Esophagus muscularis mucosa (tissue), 4 donors: ENCODE data around the gene CASP3. TPM values are rescaled to one million over a fixed set of nuclear protein-coding genes. Genes with fewer than 3 reads are reported as not detected.

Source experiments
- DNase-seq: peaks from one replicate; pipeline ENCODE4 v3.0.0-alpha.2; 2017; ENCODE audit errors: extremely low spot score
- H3K27ac ChIP-seq, 4 donors: fragments of 200-600 bp; sonication (generic); replicated peaks in 1 of 4; 1 replicate in 3 of 4; 2 replicates in 1 of 4; pipeline ENCODE4 v1.5.1; 2016 to 2019; ENCODE audit warnings: mild to moderate bottlenecking in 1 of 4
- H3K27me3 ChIP-seq, 4 donors: fragments of 200-600 bp; sonication (generic); one replicate each; pipeline versions ENCODE4 v1.5.1 to v1.6.0; 2016 to 2019
- H3K36me3 ChIP-seq, 4 donors: fragments of 200-600 bp; sonication (generic); one replicate each; pipeline ENCODE4 v1.5.1; 2016 to 2019
- H3K4me1 ChIP-seq, 4 donors: fragments of 200-600 bp; sonication (generic); one replicate each; pipeline ENCODE4 v1.5.1; 2016 to 2019
- H3K4me3 ChIP-seq, 4 donors: fragments of 200-600 bp; sonication (generic); 1 replicate in 2 of 4; 2 replicates in 2 of 4; pipeline ENCODE4 v1.5.1; 2016 to 2019; ENCODE audit warnings: mild to moderate bottlenecking in 4 of 4, moderate library complexity in 1 of 4
- H3K9me3 ChIP-seq, 4 donors: fragments of 200-600 bp; sonication (generic); 1 replicate in 3 of 4; 2 replicates in 1 of 4; pipeline ENCODE4 v1.5.1; 2016 to 2019
- EP300 ChIP-seq: sonication (generic); formaldehyde crosslinking; IDR thresholded peaks from one replicate; pipeline ENCODE4 v1.6.1; 2017; ENCODE audit warnings: antibody characterized with exemption
- POLR2A ChIP-seq: fragments of 450-650 bp; IDR thresholded peaks from one replicate; pipeline ENCODE4 v1.6.1; 2017; ENCODE audit warnings: antibody characterized with exemption, moderate library complexity, mild to moderate bottlenecking, low read depth
- POLR2AphosphoS5 ChIP-seq, 2 donors: sonication (generic); formaldehyde crosslinking; IDR thresholded peaks; one replicate each; pipeline ENCODE4 v1.6.1; 2017; ENCODE audit warnings: antibody characterized with exemption in 2 of 2
- WGBS: methylation state at CpG from one replicate; pipeline ENCODE4 v1.1.5; 2018; 5-methylcytosine and 5-hydroxymethylcytosine counted together
- intact Hi-C: fragments of 100-400 bp; cut with DNase I; formaldehyde crosslinking; loops from one replicate; pipeline ENCODE4 v1.15.1; 2023
- total RNA-seq, 4 donors: library from RNA; depleted of rRNA; stranded (reverse); fragments of >200 nt; gene quantifications; one replicate each; pipeline versions ENCODE4 v1.1.0 to v1.2.1, GENCODE V29; 2016
- TF ChIP-seq, protein P1 (sequence below), 3 experiments: fragments of 200-600 bp in 2 of 3; fragments of 450-650 bp in 1 of 3; sonication (generic) in 2 of 3; IDR thresholded peaks; one replicate each; pipeline ENCODE4 v1.5.1; 2017 to 2019; ENCODE audit warnings: antibody characterized with exemption in 3 of 3, mild to moderate bottlenecking in 2 of 3, moderate library complexity in 1 of 3

Gene CASP3
- total RNA-seq, 4 donors from 2014 or later: 11.3 to 18.6 (median 15.9) TPM

DNA sequence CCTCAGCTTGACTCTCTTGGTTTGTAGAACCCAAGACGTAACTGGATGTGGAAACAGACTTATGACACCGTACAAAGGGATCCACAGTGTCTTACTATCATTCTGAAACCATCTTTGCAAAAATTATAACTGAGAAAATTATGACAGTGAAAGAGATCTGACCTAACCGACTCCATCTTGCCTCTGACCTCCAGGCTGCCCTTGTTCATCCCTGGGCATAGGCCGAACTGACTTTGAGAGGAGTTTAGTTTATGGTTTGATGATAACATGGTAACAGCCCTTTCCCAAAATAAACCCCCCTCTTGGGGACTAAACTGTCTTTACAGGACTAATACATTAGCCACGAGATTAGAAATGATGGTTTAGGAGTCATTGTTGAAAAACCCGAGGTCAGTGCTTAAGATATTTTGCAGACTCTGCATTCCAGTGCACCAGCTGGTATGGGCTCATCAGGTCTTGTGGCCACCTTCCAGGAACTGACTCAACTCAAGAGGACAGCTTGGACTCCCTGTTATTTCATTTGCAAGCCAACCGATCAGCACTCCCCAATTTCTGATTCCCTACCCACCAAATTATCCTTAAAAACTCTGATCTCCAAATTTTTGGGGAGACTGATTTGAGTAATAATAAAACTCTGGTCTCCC is 49.6 kb downstream of the CASP3 start:
- DNase-seq: no peak
- Histone ChIP-seq H3K27ac (no peak overlapping the region), H3K27me3 (no peaks in the 10 kb centered on the region), H3K36me3 (no peaks in the 10 kb centered on the region), H3K9me3 (peaks cover 0 to 11% (median 6%) of the 10 kb centered on the region in 4 donors), H3K4me1 (peaks cover 0 to 5% (median 0%) of the 10 kb centered on the region in 4 donors), H3K4me3 (no peak overlapping the region)
- intact Hi-C loops: no loop called here
- TF ChIP-seq EP300: no peak
- TF ChIP-seq POLR2AphosphoS5 (IDR thresholded peaks at IDR 0.05): no peak
- WGBS: 87% methylated on average over 7 of the region's 7 CpGs

DNA sequence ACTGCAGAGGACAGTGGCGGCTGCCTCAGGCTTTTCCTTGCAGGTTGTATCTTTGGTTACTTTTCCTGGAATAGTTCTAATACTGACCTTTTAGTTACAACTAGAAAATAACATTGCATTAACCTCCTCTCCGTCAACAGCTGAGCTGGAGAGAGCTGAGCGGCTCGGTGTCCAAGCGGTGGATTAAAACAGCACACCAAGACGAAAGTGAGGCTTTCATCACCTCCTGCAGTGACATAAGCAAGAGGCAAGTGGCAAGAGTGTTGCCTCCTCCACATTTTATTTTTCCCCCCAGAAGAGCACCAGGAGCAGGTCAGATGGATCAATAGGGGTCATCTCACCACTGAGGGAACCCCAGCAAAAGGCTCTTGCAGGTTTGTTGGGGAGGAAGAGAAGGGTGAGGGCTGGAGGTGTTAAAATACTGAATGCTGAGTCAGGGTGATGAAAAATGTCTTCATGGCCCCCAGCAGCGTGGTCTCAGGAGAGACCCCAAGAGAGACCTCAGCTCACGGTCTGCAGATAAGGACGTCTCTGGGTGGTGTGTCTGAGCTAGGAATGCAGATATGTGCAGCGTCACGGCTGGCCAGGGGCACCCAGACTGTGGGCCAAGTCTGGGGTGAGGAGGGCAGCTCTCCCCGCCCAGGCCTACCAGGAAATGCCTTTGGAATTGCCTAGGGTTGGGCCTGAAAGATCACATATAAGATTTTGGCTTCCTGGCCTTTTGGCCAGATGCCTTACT is 50.3 kb downstream of the CASP3 start:
- H3K27me3 ChIP-seq: no peaks in the 10 kb centered on the region
- H3K4me3 ChIP-seq: no peak overlapping the region
- intact Hi-C loops: no loop called here
- peaks cover 0 to 4% (median 3%) of the 10 kb centered on the region in 4 donors for H3K9me3 ChIP-seq
- peaks cover 0 to 5% (median 0%) of the 10 kb centered on the region in 4 donors for H3K4me1 ChIP-seq
- no peak for DNase-seq
- no peaks in the 10 kb centered on the region for H3K36me3 ChIP-seq
- WGBS: 65% methylated on average over 10 of the region's 12 CpGs
- no peak for TF ChIP-seq EP300
- TF ChIP-seq POLR2A: no peak
- TF ChIP-seq, protein P1, sequence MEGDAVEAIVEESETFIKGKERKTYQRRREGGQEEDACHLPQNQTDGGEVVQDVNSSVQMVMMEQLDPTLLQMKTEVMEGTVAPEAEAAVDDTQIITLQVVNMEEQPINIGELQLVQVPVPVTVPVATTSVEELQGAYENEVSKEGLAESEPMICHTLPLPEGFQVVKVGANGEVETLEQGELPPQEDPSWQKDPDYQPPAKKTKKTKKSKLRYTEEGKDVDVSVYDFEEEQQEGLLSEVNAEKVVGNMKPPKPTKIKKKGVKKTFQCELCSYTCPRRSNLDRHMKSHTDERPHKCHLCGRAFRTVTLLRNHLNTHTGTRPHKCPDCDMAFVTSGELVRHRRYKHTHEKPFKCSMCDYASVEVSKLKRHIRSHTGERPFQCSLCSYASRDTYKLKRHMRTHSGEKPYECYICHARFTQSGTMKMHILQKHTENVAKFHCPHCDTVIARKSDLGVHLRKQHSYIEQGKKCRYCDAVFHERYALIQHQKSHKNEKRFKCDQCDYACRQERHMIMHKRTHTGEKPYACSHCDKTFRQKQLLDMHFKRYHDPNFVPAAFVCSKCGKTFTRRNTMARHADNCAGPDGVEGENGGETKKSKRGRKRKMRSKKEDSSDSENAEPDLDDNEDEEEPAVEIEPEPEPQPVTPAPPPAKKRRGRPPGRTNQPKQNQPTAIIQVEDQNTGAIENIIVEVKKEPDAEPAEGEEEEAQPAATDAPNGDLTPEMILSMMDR (IDR thresholded peaks at IDR 0.05): no peak
- no peak for TF ChIP-seq POLR2AphosphoS5 (IDR thresholded peaks at IDR 0.05)
- H3K27ac ChIP-seq: no peak overlapping the region

DNA sequence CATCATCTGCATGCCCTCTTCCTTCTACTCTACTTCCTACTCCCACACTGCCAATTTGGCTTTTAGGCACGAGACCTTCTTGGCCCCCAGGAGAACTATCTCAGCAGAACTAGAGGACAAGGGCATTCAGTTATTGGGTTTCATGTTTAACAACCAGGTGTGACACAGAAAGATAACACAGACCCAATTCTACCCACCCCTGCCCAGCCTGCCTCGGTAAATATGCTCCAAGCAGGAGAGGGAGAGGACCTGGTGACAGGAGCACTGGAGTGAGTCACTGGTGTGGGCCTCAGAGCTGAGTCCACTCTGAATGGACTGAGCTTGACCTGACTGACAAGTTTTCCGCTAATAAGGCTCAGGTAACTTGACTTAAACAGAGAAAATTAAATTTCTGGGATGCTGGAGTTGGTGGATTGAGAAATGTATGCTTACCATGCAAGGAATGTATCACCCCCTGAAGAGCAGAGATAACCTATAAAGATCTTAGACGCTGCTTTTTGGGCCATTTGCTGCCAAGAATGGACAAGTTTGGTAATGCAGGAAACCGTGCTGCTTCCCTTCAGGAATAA is 52.5 kb downstream of the CASP3 start:
- Histone ChIP-seq H3K4me1 (peaks cover 0 to 5% (median 0%) of the 10 kb centered on the region in 4 donors), H3K27ac (no peak overlapping the region), H3K27me3 (peaks cover 0 to 1% (median 0%) of the 10 kb centered on the region in 4 donors), H3K9me3 (no peaks in the 10 kb centered on the region), H3K4me3 (no peak overlapping the region), H3K36me3 (no peaks in the 10 kb centered on the region)
- TF ChIP-seq EP300 (no peak), POLR2A (no peak), POLR2AphosphoS5 (IDR thresholded peaks at IDR 0.05) (no peak)
- TF ChIP-seq, protein P1 (IDR thresholded peaks at IDR 0.05): no peak
- 72% methylated on average over 5 of the region's 5 CpGs for WGBS
- no peak for DNase-seq
- intact Hi-C loops: no loop called here

DNA sequence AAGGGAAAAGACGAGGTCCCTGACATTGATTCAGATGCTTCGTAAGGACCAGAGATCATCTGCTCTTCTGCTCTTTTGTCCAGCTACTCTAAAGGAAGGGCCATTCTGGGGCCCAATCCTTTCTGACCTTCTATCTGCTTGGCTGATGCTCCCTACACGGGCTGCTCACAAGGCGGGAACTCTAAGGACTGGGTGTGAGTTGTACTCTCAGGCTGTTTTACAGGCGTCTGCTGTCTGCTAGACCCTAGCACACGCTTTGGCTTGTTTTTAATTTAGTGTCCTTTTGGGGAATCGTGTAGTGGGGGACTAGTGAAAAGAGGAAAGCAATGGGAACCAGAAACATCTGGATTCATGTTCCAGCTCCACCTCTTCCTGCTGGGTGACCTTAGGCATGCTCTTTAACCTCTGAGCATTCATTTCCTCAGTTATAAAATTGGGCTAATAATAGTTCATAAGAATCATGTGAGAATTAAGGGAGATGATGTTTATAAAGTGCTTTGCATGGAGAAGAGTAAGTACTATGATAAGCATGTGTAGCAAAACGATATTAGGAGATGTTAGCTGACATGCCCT is 53.1 kb downstream of the CASP3 start:
- Histone ChIP-seq H3K36me3 (no peaks in the 10 kb centered on the region), H3K27me3 (peaks cover 0 to 7% (median 0%) of the 10 kb centered on the region in 4 donors), H3K9me3 (no peaks in the 10 kb centered on the region), H3K4me1 (peaks cover 0 to 5% (median 0%) of the 10 kb centered on the region in 4 donors), H3K27ac (no peak overlapping the region), H3K4me3 (no peak overlapping the region)
- TF ChIP-seq EP300: no peak
- TF ChIP-seq, protein P1 (IDR thresholded peaks at IDR 0.05): no peak
- TF ChIP-seq POLR2A: no peak
- no peak for TF ChIP-seq POLR2AphosphoS5 (IDR thresholded peaks at IDR 0.05)
- intact Hi-C loops: no loop called here
- DNase-seq: no peak
- 86% methylated on average over 8 of the region's 8 CpGs for WGBS

DNA sequence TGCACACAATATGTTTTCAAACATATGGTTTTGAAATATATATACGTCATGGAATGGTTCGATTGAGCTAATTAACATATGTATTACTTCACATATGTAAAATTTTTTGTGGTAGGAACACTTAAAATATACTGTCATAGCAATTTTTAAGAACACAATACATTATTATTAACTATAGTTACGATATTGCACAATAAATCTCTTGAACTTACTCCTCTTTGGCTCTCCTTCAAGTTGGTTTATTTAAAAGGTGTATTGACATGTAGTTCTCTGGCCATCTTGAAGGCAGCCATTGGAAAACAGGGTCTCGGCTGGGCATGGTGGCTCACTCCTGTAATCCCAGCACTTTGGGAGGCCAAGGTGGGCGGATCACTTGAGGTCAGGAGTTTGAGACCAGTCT is 53.8 kb downstream of the CASP3 start:
- no peak overlapping the region for H3K4me3 ChIP-seq
- DNase-seq: no peak
- TF ChIP-seq, protein P1 (IDR thresholded peaks at IDR 0.05): no peak
- TF ChIP-seq EP300 (no peak), POLR2A (no peak), POLR2AphosphoS5 (IDR thresholded peaks at IDR 0.05) (no peak)
- H3K9me3 ChIP-seq: no peaks in the 10 kb centered on the region
- peaks cover 0 to 5% (median 0%) of the 10 kb centered on the region in 4 donors for H3K4me1 ChIP-seq
- WGBS: 91% methylated on average over 5 of the region's 5 CpGs
- H3K27ac ChIP-seq: no peak overlapping the region
- H3K36me3 ChIP-seq: no peaks in the 10 kb centered on the region
- intact Hi-C loops: no loop called here
- H3K27me3 ChIP-seq: peaks cover 0 to 8% (median 0%) of the 10 kb centered on the region in 4 donors
